HG02840 (cell line): Measurements from ENCODE around the gene ZBTB8B.
"Not testable (repeated sequence)": the region's sequence is repeated elsewhere in the genome, so short reads cannot be mapped to it uniquely, and the experiment has no call there.

Source experiments
- ATAC-seq: cut with Tn5 transposase; IDR thresholded peaks from one replicate; pipeline ENCODE4 v1.9.1; 2021; ENCODE audit warnings: mild to moderate bottlenecking, moderate library complexity, moderate number of reproducible peaks; ENCODE audit not compliant: unreplicated experiment, low FRiP score

Gene ZBTB8B

GRCh38 chr1:32468791-32469190, 3.9 kb downstream of the ZBTB8B start:
- no peak for ATAC-seq

GRCh38 chr1:32470431-32470830, 5.6 kb downstream of the ZBTB8B start:
- ATAC-seq, result no peak

- no peak for ATAC-seq
These were observed 6.3 kb downstream of the ZBTB8B start for GRCh38 chr1:32470991-32471694.

GRCh38 chr1:32471695-32472362, 7.0 kb downstream of the ZBTB8B start:
- no peak for ATAC-seq

DNA sequence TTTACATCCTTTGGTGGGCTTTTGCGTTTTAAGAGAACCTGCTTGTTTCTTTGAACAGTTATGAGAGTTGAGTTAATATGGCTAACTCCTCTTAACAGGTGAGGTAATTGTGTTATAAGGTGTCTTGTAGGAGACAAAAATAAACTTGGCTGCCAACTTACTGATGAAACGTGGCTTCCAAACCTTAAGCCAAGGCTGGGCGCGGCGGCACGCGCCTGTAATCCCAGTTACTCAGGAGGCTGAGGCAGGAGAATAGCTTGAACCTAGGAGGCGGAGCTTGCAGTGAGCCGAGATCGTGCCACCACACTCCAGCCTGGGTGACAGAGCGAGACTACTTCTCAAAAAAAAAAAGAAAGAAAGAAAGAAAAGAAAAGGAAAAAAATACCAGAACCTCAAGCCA, 8.1 kb downstream of the ZBTB8B start:
- not testable (repeated sequence) for ATAC-seq

GRCh38 chr1:32474954-32475353, 10.1 kb downstream of the ZBTB8B start:
- no peak for ATAC-seq

- no peak for ATAC-seq
These were observed 15.1 kb downstream of the ZBTB8B start for GRCh38 chr1:32480003-32480402.

GRCh38 chr1:32480761-32481160, 15.9 kb downstream of the ZBTB8B start:
- ATAC-seq, result no peak

- not testable (repeated sequence) for ATAC-seq
These were observed 16.9 kb downstream of the ZBTB8B start for GRCh38 chr1:32481788-32482187.

DNA sequence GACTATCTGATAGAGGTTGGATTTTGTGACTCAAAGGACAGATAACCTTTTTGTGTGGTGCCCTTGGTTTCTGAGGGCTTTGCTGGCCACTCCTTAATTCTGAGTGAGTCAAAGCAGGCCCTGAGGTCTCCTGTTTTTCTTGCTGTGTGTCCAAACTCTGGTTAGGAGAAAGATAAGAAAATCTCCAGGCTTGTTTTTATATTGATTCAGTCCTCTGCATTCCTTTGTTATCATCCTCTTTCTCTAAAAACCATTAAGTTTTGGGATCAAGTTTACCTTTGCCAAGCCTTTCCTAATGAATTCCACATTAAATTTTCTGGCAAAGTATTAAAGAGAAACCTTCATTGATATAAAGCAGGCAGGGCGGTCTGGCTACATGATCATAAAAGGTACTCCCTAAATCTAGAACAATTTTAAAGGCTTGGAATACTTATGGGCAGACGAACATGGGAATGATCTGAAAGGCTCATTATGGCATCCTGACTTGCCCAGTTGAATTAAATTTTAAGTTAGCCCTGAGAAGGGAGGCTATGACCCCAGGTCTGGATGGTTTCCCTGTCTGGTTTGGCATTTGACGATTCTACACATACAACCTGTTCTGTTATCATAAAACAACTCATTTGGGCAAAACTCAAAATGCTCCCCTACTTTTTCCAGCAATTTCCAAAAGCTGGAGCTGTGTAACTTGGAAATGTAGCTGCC, 20.8 kb downstream of the ZBTB8B start:
- ATAC-seq, result no peak

GRCh38 chr1:32486463-32487113, 21.7 kb downstream of the ZBTB8B start:
- no peak for ATAC-seq

GRCh38 chr1:32487182-32487581, 22.3 kb downstream of the ZBTB8B start:
- no peak for ATAC-seq

DNA sequence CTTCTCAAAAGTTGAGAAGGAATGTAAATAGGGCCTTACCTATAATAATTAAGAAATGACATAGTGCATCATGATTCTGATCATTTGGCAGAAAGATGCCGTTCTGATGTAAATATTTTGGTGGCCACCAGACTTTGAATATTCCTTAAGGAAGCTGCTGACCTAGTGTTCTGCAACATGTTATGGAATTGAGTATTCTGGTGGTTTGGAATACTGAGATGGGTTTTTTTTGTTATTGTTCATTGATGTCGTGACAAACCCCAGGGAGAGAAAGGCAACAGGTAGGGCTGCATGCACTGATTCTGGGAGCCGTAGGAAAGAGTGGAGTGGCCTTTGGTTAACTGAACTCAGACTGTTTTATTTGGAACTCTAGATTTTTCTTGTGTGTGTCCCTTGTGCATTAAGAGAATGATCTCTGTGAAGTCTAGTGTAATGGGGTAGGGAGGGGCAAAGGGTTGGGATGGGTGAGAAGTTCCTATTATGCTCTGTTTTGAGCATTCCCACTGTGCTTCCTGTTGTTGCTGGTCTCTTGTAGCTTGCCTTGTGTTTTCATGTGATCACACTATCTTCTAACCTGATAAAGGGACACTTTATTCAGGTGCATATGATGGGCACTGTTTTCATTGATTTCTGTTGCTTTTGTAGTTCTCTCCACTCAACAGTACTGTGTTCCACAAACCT, 25.0 kb downstream of the ZBTB8B start:
- ATAC-seq, result no peak

GRCh38 chr1:32491386-32491785, 26.5 kb downstream of the ZBTB8B start:
- no peak for ATAC-seq

- no peak for ATAC-seq
These were observed 29.3 kb downstream of the ZBTB8B start for GRCh38 chr1:32494196-32494595.

DNA sequence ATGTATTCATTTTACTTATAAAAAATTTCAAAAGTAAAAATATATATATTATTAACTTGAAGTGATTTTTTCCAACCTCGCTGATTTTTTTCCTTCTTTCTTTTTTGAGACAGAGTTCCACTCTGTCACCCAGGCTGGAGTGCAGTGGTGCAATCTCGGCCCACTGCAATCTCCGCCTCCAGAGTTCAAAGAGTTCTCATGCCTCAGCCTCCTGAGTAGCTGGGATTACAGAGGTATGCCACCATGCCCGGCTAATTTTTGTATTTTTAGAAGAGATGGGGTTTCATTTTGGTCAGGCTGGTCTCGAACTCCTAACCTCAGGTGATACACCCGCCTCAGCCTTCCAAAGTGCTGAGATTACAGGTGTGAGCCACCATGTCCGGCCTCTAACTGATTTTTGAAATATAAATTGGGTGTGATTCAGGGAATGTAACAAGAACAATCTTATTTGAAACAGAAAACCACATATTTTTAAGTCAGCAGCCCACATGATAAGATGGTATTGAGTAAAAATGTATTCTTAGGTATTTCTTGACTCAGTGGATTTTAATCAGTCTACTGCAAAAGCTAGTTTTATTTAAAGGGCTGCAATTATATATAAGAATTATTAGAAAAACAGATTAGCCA, 30.0 kb downstream of the ZBTB8B start:
- ATAC-seq, result no peak

- no peak for ATAC-seq
These were observed 31.3 kb downstream of the ZBTB8B start for GRCh38 chr1:32496127-32496526.

- no peak for ATAC-seq
These were observed 33.9 kb downstream of the ZBTB8B start for GRCh38 chr1:32498751-32499150.

DNA sequence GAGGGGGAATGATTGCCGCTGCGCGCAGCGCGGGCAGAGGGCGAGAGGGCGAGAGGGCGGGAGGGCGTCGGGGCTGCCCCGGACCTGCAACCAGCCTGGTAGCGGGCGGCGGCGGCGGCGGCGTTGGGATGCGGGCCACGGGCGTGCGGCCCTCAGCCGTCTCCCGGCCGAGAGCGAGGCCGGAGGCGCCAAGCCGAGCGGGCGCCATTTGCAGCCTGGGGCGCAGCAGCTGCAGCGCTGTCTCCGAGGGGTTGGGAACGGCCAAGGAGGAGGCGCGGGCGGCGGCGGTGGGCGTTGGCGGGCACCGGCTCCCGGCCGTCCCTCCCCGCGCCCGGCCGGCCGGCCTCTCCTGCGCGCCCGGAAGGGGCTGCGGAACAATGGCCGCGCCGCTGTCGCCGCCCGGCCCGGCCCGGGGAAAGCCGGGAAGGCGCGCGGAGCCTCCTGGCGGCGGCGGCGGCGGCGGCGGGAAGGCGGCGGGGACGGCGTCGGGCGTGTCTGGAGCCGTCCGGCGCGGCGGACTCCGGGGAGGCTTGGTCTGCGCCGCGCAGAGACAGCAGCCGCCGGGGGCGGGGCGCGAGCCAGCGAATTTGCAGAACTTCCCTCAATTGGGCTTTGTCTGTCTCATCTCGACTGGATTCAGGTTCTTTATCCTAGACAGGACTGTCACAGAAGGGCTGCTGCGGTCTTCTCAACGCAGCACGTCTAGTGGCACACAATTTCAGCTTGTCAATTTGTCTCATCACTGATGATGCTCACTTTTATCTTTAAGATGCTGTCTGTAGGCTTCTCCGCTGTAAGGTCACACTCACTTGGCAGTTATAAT, 35.7 kb downstream of the ZBTB8B start:
- ATAC-seq, result no peak
